ENCODE measurements around the gene ADM. TPM values are rescaled to one million over a fixed set of nuclear protein-coding genes. Genes with fewer than 3 reads are reported as not detected.
"Not testable (repeated sequence)": the region's sequence is repeated elsewhere in the genome, so short reads cannot be mapped to it uniquely, and the experiment has no call there.

ADM gene
- 69.4 TPM for polyA plus RNA-seq (2013, experiment 1 of 2)
- 45.3 TPM for polyA plus RNA-seq (2013, experiment 2 of 2)

- Histone ChIP-seq H3K9ac (ENCODE audit: low read depth, low read length) (peak within 1 kb of the TSS; percentile 78), H3K4me1 (ENCODE audit: insufficient read depth, low read length) (peaks cover 26% of the 10 kb centered on the region), H3K27me3 (ENCODE audit: insufficient read depth, low read length) (peaks cover 59% of the 10 kb centered on the region), H3K36me3 (ENCODE audit: insufficient read depth, low read length) (peaks cover 15% of the 10 kb centered on the region), H3K27ac (ENCODE audit: low read depth, low read length) (peak within 1 kb of the TSS; percentile 89), H3K9me3 (ENCODE audit: insufficient read depth, low read depth, low read length) (no peaks in the 10 kb centered on the region), H3K4me3 (ENCODE audit: low read length) (peak within 1 kb of the TSS; percentile 85)
- under 1% methylated on average over 47 of the region's 48 CpGs for WGBS
These were observed at the start of gene ADM for GRCh38 chr11:10304495-10305261. Gene ADM (plus strand): TSS chr11:10305073. CDS start chr11:10305701, 628 bp downstream.

- no peak overlapping the region for H3K4me3 ChIP-seq (ENCODE audit: low read length)
- 89% methylated on average over 2 of the region's 3 CpGs for WGBS
- no peaks in the 10 kb centered on the region for H3K27me3 ChIP-seq (ENCODE audit: insufficient read depth, low read length)
- no peaks in the 10 kb centered on the region for H3K36me3 ChIP-seq (ENCODE audit: insufficient read depth, low read length)
- no peak overlapping the region for H3K27ac ChIP-seq (ENCODE audit: low read depth, low read length)
- H3K4me1 ChIP-seq (ENCODE audit: insufficient read depth, low read length), result peaks cover 16% of the 10 kb centered on the region
- no peaks in the 10 kb centered on the region for H3K9me3 ChIP-seq (ENCODE audit: insufficient read depth, low read depth, low read length)
- H3K9ac ChIP-seq (ENCODE audit: low read depth, low read length), result no peak overlapping the region
These were observed 49.3 kb upstream of the ADM start for GRCh38 chr11:10255388-10256125.

- no peak overlapping the region for H3K4me3 ChIP-seq (ENCODE audit: low read length)
- 88% methylated on average over 4 of the region's 4 CpGs for WGBS
- no peak overlapping the region for H3K27ac ChIP-seq (ENCODE audit: low read depth, low read length)
- no peak overlapping the region for H3K9ac ChIP-seq (ENCODE audit: low read depth, low read length)
- peaks cover 13% of the 10 kb centered on the region for H3K4me1 ChIP-seq (ENCODE audit: insufficient read depth, low read length)
- H3K27me3 ChIP-seq (ENCODE audit: insufficient read depth, low read length), result no peaks in the 10 kb centered on the region
- H3K9me3 ChIP-seq (ENCODE audit: insufficient read depth, low read depth, low read length), result no peaks in the 10 kb centered on the region
- no peaks in the 10 kb centered on the region for H3K36me3 ChIP-seq (ENCODE audit: insufficient read depth, low read length)
These were observed 47.4 kb upstream of the ADM start for GRCh38 chr11:10257478-10257877.

GRCh38 chr11:10261821-10262220 lies 43.1 kb upstream of the ADM start:
- Histone ChIP-seq H3K36me3 (ENCODE audit: insufficient read depth, low read length) (no peaks in the 10 kb centered on the region), H3K27me3 (ENCODE audit: insufficient read depth, low read length) (no peaks in the 10 kb centered on the region), H3K27ac (ENCODE audit: low read depth, low read length) (no peak overlapping the region), H3K4me3 (ENCODE audit: low read length) (no peak overlapping the region), H3K9me3 (ENCODE audit: insufficient read depth, low read depth, low read length) (no peaks in the 10 kb centered on the region), H3K9ac (ENCODE audit: low read depth, low read length) (no peak overlapping the region), H3K4me1 (ENCODE audit: insufficient read depth, low read length) (peaks cover 13% of the 10 kb centered on the region)

GRCh38 chr11:10263929-10264328 lies 40.9 kb upstream of the ADM start:
- Histone ChIP-seq H3K4me3 (ENCODE audit: low read length) (no peak overlapping the region), H3K36me3 (ENCODE audit: insufficient read depth, low read length) (no peaks in the 10 kb centered on the region), H3K27ac (ENCODE audit: low read depth, low read length) (no peak overlapping the region), H3K4me1 (ENCODE audit: insufficient read depth, low read length) (0 out of 2 replicates have a peak, but pooled peaks cover 5% of the 10 kb centered on the region), H3K9me3 (ENCODE audit: insufficient read depth, low read depth, low read length) (no peaks in the 10 kb centered on the region), H3K27me3 (ENCODE audit: insufficient read depth, low read length) (no peaks in the 10 kb centered on the region), H3K9ac (ENCODE audit: low read depth, low read length) (no peak overlapping the region)

GRCh38 chr11:10264716-10265115 lies 40.2 kb upstream of the ADM start:
- 98% methylated on average over 2 of the region's 3 CpGs for WGBS
- H3K36me3 ChIP-seq (ENCODE audit: insufficient read depth, low read length); H3K4me3 ChIP-seq (ENCODE audit: low read length); H3K9ac ChIP-seq (ENCODE audit: low read depth, low read length); H3K27ac ChIP-seq (ENCODE audit: low read depth, low read length); H3K27me3 ChIP-seq (ENCODE audit: insufficient read depth, low read length); H3K9me3 ChIP-seq (ENCODE audit: insufficient read depth, low read depth, low read length); H3K4me1 ChIP-seq (ENCODE audit: insufficient read depth, low read length): not testable (repeated sequence)

GRCh38 chr11:10265936-10266335 lies 38.9 kb upstream of the ADM start:
- no peaks in the 10 kb centered on the region for H3K36me3 ChIP-seq (ENCODE audit: insufficient read depth, low read length)
- WGBS, result 85% methylated on average over 3 of the region's 3 CpGs
- no peaks in the 10 kb centered on the region for H3K4me1 ChIP-seq (ENCODE audit: insufficient read depth, low read length)
- H3K9me3 ChIP-seq (ENCODE audit: insufficient read depth, low read depth, low read length), result no peaks in the 10 kb centered on the region
- no peak overlapping the region for H3K27ac ChIP-seq (ENCODE audit: low read depth, low read length)
- no peak overlapping the region for H3K4me3 ChIP-seq (ENCODE audit: low read length)
- H3K27me3 ChIP-seq (ENCODE audit: insufficient read depth, low read length), result no peaks in the 10 kb centered on the region
- H3K9ac ChIP-seq (ENCODE audit: low read depth, low read length), result no peak overlapping the region

GRCh38 chr11:10267821-10268220 lies 37.1 kb upstream of the ADM start:
- 99% methylated on average over 3 of the region's 3 CpGs for WGBS

GRCh38 chr11:10268746-10269488 lies 36.0 kb upstream of the ADM start:
- H3K27ac ChIP-seq (ENCODE audit: low read depth, low read length), result no peak overlapping the region
- no peaks in the 10 kb centered on the region for H3K27me3 ChIP-seq (ENCODE audit: insufficient read depth, low read length)
- H3K9me3 ChIP-seq (ENCODE audit: insufficient read depth, low read depth, low read length), result no peaks in the 10 kb centered on the region
- H3K4me1 ChIP-seq (ENCODE audit: insufficient read depth, low read length), result no peaks in the 10 kb centered on the region
- no peaks in the 10 kb centered on the region for H3K36me3 ChIP-seq (ENCODE audit: insufficient read depth, low read length)
- WGBS, result 70% methylated on average over 5 of the region's 5 CpGs
- no peak overlapping the region for H3K9ac ChIP-seq (ENCODE audit: low read depth, low read length)
- H3K4me3 ChIP-seq (ENCODE audit: low read length), result no peak overlapping the region

More at GRCh38 chr11:10267821-10268220, 37.1 kb upstream of the ADM start:
- H3K9ac ChIP-seq (ENCODE audit: low read depth, low read length), result no peak overlapping the region
- no peaks in the 10 kb centered on the region for H3K27me3 ChIP-seq (ENCODE audit: insufficient read depth, low read length)
- no peaks in the 10 kb centered on the region for H3K36me3 ChIP-seq (ENCODE audit: insufficient read depth, low read length)
- H3K4me3 ChIP-seq (ENCODE audit: low read length), result no peak overlapping the region
- no peaks in the 10 kb centered on the region for H3K9me3 ChIP-seq (ENCODE audit: insufficient read depth, low read depth, low read length)
- no peaks in the 10 kb centered on the region for H3K4me1 ChIP-seq (ENCODE audit: insufficient read depth, low read length)
- no peak overlapping the region for H3K27ac ChIP-seq (ENCODE audit: low read depth, low read length)

GRCh38 chr11:10272132-10272531 lies 32.7 kb upstream of the ADM start:
- H3K27me3 ChIP-seq (ENCODE audit: insufficient read depth, low read length), result no peaks in the 10 kb centered on the region
- no peaks in the 10 kb centered on the region for H3K36me3 ChIP-seq (ENCODE audit: insufficient read depth, low read length)
- 56% methylated on average over 5 of the region's 11 CpGs for WGBS
- H3K4me3 ChIP-seq (ENCODE audit: low read length), result no peak overlapping the region
- no peaks in the 10 kb centered on the region; the same call in 1 of the 2 replicates for H3K4me1 ChIP-seq (ENCODE audit: insufficient read depth, low read length)
- no peak overlapping the region for H3K9ac ChIP-seq (ENCODE audit: low read depth, low read length)
- H3K9me3 ChIP-seq (ENCODE audit: insufficient read depth, low read depth, low read length), result no peaks in the 10 kb centered on the region
- H3K27ac ChIP-seq (ENCODE audit: low read depth, low read length), result no peak overlapping the region

- peaks cover 9% of the 10 kb centered on the region for H3K4me1 ChIP-seq (ENCODE audit: insufficient read depth, low read length)
- no peaks in the 10 kb centered on the region for H3K27me3 ChIP-seq (ENCODE audit: insufficient read depth, low read length)
- no peaks in the 10 kb centered on the region for H3K36me3 ChIP-seq (ENCODE audit: insufficient read depth, low read length)
These were observed 31.1 kb upstream of the ADM start for GRCh38 chr11:10273738-10274137.

More at GRCh38 chr11:10273738-10274137, 31.1 kb upstream of the ADM start:
- Histone ChIP-seq H3K27ac (ENCODE audit: low read depth, low read length) (no peak overlapping the region), H3K9me3 (ENCODE audit: insufficient read depth, low read depth, low read length) (no peaks in the 10 kb centered on the region), H3K9ac (ENCODE audit: low read depth, low read length) (no peak overlapping the region), H3K4me3 (ENCODE audit: low read length) (no peak overlapping the region)
